GM18517 (cell line): Measurements from ENCODE around the gene PPEF1.
"Not testable (repeated sequence)": the region's sequence is repeated elsewhere in the genome, so short reads cannot be mapped to it uniquely, and the experiment has no call there.

ENCODE experiments used
- ATAC-seq: cut with Tn5 transposase; IDR thresholded peaks from one replicate; pipeline ENCODE4 v1.9.1; 2021; ENCODE audit warnings: mild to moderate bottlenecking, moderate library complexity; ENCODE audit not compliant: unreplicated experiment

The PPEF1 gene

DNA sequence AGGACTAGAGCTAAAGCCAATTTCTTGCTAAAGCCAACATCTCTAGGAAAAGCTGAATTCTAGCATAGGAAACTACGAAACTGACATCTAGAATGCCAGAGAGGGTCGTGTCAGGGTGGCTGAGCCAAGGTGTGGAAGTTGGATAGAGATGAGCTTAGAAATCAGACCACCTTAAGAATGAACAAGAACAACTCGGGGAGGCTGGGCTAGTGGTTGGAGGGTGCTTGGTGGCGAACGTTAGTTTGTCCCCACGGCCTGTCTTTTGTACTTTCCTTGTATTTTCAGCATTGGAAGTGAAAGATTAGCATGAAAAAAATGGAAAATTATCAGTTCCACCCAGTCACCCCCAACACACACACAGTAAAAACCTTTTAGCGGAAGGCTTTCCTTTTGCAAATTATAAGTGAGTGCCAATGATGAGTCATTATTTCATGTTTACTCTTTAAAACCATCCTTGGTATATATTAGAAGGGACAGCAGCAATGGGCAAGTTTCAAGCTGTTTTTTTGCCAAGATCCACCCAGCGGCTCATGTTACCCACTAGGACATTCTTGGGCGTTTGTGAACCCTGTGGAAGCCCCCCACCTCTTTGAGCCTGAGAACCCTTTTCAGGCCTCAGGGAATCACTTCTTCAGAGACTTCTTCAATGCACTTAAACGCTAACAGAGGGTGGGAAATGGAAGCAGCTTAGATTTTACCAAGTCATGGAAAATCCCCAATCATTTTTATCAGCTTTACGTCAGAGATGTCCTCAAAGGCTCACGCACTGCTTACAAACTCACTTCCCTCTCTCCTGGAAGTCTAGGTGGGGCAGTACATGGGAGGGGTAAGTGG is 4.9 kb upstream of the PPEF1 start:
- ATAC-seq, result no peak

DNA sequence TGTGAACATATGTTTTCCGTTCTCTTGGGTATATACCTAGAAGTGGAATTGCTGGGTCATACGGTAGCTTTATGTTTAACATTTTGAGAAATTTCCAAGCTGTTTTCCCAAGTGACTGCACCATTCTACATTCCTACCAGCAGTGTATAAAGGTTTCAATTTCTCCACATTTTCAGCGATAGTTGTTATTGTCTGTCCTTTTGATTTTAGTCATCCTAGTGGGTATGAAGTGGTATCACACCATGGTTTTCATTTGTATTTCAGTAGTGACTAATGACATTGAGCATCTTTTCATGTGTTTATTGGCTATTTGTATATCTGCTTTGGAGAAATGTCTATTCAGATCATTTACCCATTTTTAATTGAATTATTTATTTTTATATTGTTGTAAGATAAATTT is 2.4 kb downstream of the PPEF1 start:
- no peak for ATAC-seq

DNA sequence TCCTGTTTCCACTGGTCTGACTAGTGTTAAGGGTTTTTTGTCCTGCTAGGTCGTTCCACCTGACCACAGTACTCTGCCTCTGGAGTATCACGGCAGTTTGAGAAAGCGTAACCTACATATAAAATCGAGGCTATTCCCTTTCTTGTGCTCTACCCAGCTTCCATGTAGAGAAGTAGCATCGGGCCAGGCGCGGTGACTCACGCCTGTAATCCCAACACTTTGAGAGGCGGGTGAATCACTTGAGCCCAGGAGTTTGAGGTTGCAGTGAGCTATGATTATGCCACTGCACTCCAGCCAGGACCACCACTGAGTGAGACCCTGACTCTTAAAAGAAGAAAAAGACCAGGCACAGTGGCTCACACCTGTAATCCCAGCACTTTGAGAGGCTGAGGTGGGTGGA is 7.5 kb downstream of the PPEF1 start:
- no peak for ATAC-seq

DNA sequence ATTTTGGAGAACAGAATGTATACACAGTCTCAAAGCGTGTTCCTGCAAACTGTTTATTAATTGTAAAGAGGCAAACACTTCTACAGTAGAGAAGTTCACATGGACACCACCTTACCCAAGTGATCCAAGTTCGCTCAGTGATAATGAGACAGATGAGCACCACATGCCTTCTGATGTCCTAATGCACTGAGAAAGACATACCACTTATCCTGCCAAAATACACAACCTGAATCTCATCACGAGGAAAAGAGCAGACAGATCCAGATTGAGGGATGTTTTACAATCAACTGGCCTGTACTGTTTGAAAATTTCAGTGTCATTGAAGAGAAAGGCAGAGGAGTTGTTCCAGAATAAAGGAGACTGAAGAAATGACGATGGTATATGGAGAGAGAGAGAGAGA is 12.4 kb downstream of the PPEF1 start:
- no peak for ATAC-seq

DNA sequence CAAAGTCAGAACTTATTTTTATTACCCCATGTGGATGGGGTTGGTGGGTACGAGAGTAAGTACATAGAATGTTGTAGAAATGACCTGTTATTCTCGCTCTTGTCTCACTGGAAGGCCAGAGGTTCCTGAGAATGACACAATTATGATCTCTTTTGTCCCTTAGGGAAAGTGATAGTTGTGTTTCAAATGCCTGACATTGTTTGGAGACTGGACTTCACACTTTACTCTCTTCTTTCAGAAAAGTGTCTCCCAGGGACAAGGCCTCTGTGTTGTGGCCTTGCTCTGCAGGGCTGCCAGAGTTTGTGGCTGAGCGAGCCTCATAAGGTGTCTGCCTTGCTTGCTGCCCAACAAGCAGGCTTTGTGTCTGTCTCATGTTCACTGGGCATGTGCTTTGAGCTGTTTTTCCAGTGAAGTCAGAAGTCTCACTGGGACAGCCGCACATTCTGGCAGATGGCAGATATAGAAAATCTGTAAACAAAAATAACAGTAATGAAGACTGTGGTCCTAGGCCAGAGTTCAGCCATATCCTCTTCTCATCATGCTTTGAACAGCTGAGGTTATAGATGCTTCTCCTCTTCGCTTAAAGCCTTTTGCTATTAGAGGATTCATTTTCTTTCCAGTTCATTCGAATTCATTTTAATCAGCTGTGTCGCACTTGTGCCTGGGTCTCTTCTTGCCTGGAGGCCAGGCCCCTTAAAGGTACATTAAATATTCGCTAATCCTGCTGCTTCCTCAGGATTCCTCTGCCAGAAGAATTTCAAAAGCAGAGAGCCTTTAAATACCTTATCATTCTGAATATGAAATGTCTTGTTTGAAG is 14.4 kb downstream of the PPEF1 start:
- no peak for ATAC-seq

DNA sequence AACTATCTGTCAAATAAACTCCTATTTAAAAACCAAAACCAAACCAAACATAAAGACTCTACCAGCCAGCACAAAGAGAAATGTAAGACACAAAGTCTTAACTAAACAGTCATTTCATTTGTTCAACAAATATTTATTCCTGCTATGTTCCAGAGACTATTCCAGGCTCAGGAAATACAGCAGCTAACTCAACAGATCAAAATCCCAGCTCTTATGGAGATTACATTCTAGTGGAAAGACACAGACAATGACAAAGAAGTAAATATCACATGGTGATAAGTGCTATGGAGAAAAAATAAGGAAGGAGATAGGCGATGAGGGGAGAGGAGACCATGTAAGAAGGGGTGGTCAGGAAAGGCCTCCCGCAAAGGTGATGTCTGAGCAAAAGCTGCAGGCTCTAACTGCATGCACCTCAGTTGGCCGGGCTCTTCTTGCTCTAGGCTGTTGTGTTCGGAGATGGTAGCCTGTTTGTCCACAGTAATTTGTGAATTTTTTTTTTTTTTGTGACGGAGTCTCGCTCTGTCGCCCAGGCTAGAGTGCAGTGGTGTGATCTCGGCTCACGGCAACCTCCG is 15.1 kb downstream of the PPEF1 start:
- ATAC-seq, result no peak

DNA sequence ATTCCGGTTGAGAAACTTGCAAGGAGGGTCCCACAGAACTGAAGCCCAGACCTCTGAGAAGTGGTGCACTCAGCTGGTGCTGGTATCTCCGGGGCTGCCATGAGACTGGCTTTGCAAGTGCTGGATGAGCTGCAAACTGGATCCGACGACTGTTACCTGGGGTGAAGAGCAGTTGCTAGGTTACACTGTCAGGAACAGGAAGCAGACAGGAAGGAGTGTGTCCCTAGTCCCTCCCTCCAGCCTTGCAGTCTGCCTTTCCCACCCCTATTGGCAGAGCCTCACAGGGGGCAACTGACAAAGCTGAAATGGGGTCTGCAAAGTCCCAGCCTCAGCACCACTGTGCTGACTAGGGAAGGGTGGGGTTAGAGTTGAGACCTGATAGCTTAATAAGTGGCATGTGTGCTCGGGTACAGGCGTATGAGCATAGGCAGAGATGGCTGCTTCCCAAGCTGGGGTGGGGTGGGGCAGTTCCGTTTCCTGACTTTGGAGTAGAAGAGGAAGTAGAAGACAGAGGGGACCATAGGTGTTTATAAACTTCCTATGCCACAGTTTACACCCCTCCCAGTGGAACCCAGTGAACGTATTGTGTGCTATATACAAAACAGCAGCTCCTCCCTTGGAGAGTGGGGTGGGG is 18.0 kb downstream of the PPEF1 start:
- ATAC-seq, result no peak

DNA sequence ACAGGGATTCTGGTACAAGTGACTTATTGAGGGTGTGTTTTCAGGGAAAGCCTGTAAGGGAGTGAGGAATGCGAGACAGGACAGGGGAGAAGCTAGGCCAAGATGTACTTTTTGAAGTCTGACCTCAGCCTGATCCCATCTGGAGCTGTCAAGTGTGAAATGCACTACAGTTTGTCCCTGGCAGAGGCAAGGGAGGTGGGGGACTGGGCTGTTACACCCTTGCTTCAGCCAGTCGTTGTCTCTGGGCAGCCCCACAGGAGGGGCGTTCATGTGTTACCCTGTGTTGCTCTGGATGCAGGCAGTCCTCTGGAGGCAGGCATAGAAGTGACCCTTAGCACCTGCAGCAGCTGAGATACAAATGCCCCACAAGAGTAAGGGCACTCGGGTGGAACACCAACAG is 25.8 kb downstream of the PPEF1 start:
- no peak for ATAC-seq

DNA sequence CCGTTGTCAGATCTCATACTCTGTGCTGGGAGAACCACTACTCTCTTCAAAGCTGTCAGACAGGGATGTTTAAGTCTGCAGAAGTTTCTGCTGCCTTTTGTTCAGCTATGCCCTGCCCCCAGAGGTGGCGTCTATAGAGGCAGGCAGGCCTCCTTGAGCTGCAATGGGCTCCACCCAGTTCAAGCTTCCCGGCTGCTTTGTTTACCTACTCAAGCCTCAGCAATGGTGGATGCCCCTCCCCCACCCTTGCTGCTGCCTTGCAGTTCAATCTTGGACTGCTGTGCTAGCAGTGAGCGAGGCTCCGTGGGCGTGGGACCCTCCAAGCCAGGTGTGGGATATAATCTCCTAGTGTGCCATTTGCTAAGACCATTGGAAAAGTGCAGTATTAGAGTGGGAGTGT is 32.2 kb downstream of the PPEF1 start:
- ATAC-seq, result not testable (repeated sequence)

DNA sequence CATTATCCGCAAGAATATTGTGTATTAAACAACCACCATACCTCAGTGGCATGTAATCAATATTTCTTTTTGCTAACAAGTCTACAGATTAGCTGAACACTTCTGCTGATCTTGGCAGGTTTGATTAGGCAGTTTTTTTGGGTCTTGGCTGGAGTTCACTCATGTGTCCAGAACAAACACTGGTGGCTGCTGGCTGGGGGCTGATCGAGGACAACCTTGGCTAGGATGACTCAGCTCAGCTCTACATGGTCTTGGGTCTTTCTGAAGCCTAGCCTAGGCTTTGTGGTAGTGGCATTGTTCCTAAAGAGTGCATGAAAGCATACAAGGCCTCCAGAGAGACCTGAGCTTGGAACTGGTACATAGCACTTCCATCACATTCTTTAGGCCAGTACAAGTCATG is 41.1 kb downstream of the PPEF1 start:
- no peak for ATAC-seq

DNA sequence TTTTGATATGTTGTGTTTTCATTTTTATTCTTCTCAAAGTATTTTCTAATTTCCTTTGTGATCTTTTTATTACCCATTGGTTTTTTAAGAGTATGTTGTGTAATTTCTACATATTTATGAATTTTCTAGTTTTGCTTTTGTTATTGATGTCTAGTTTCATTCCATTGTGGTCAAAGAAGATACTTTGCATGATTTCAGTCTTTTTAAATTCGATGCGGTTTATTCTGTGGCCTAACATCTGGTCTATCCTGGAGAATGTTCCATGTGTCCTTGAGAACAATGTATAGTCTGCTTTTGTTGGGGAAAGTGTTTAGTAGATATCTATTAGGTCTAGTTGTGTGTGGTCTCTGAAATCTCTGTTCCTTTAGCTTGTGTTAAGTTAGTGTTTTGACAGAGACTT is 46.2 kb downstream of the PPEF1 start:
- peak; percentile 73 for ATAC-seq

DNA sequence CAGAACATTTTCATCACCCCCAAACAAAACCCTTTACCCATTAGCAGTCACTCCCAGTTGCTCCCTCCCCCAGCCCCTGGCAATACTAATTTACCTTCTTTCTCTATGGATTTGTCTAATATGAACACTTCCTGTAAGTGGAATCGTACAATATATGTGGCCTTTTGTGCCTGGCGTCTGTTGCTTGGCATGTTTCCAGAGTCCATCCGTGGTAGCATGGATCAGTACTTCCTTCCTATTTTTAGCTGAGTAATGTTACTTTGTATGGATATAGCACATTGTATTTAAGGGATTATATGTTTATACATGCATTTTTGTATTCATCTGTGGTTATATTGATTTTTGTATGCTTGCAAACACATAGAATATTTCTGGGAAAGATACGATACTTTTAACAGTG is 48.2 kb downstream of the PPEF1 start:
- no peak for ATAC-seq

DNA sequence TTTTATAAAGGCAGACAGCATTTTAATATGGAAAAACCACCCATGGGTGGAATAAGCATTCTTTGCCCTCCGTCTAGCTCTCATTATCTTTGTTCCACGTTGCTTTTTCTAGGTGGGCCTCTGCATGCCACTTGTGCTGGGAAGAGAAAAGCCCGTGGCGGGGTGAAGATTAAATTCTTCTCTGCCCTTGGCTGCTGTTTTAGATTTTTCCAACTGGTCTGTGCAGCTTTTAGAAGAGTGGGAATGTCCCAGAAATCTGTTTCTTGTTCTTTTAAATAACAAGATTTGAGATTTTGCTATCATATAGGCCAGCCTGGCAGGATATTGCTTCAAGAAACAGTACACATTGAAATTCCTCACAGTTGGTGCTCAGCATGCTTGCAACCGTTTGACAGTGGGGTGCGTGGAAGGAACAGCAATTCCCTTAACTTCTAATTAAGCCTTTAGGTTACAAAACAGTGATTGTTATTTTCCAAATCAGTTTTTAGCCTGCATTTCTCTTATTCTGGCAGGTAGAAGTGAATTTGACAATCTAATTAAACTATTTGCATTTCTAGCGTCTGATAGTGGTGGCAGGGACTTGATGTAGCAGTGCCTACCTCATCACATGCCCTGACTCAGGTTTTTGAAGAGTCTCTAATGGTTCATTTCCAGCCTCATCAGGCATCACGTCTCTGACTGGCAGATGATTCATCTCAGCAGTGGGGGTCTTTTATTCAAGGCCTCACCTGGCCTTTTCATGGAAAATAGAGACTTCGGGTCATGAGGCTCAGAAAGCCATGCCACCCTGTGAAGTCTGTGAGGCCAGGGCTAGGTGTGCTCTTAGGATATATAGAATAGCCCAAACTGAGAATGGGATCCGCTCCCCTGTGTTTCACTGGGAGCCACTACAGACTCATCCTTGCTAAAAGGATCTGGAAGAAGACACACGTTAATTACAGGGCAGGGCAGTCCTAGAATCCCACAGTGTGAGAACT is 50.8 kb downstream of the PPEF1 start:
- no peak for ATAC-seq

DNA sequence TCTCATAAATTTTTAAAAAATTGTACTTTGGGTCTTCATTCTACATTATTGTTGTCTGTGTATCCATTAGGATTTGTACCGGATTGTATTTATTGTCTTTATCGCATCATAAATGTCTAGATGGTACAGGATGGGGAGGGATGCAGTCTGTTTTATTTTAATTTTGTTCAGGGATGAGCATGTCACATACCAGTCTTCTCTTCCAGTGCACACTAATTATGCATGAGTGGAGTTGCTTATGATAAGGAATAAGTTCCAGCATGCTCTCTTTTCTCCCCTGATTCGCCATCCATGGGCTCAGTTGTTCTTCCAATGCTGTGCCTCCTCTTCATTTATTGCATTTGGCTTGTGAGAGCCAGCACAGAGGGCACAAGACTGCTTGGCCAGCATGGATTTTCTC is 54.3 kb downstream of the PPEF1 start:
- ATAC-seq, result no peak

DNA sequence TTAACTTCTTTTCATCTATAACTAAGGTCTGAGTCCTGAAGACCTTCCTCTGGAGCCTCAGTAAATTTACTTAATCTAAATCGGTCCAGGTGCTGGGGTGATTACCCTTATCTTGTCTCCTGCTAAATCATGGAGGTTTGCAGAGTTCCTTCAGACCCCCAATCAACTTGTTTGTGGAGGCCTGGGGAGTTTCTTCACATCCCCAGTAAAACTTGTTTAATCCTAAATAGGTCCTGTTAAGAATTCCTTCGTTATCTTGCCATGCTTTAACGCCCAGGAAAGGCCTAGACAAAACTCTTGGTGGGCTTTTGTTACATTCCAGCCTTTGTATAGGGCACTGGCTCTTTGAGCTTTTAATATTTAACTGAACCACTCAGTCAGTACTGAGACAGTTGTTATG is 55.7 kb downstream of the PPEF1 start:
- not testable (repeated sequence) for ATAC-seq

DNA sequence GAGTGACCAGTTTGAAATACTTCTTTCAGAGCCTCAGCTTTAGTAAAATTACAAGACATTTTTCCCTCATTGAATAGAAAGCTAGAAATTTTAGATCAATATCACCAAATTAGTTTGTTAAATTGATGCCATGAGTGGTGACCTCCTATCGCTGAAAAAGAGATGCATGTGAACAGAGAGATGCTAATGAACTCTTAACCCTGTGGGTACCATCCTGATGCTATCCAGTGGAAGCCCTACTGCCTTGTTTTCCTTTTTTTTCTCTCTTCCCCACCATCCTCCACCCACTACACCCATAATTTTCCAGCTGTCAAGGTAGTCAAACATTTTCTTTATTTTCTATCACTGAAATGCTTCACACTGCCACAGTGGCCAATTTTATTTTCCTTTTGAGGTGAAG is 61.9 kb downstream of the PPEF1 start:
- ATAC-seq, result no peak

DNA sequence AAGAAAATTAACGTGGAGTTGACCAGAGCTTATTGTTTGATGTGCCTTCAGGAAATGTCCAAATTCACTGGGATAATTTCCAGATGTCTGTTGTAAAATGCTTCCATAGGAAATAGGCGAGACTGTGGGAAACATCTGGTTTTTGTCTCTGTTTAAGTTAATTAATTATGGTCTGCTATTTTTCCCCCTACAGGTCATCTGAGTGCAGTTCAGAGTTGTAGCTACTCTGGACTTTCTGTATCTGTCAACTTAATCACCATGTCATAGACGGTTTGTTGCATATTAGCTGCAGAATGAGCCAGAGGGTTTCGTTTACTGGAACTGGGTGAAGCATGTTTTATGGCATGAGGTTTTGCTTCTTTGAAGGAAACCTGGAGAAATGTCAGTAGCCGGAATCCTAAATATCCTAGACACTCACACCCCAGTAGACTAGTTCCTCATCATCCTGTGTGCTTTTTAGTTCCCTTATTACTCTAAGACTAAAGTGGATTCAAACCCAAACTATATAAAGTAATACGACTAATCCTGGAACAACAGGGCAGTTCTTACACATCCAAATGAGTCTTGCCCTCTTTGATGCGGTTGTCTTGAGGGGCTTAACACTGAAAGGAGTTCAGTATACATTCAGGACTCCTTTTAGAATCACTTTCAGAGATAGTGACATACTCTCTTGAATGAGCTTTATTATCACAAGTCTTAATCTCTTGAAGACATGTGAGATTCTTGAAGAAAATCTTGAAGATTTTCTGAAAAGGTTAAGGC is 62.5 kb downstream of the PPEF1 start:
- ATAC-seq, result no peak

DNA sequence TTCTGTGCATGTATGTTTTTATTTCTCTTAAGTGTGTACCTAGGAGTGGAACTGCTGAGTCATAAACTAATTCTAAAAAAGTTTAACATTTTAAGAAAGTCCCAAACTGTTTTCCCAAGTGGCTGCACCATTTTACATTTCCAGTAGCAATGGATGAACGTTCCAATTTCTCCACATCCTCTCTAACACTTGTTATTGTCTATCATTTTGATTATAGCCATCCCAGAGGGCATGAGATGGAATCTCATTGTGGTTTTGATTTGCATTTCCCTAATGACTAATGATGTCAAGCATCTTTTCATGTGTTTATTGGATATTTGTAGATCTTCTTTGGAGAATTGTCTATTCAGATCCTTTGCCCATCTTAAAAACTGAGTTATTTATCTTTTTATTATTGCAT is 82.5 kb downstream of the PPEF1 start:
- ATAC-seq, result no peak

DNA sequence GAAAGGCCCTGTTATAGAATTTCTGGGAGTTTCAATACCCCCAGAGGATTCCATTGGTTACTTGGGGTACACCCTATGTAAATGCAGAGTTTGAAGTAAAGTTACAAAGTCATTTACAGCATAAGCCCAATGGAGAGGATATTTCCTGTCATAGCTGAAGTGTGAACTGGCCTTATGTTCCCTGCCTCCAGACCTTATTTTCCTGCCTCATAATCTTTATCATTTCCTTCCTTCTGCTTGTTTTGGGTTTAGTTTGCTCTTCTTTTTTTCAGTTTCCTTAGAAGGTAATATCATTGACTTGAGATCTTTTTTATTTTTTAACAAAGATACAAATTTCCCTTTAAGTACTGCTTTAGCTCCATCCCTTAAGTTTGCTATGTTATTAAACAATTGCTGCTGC is 85.4 kb downstream of the PPEF1 start:
- ATAC-seq, result no peak
